Kasumi-1 (cell line): Measurements from ENCODE around the gene PARP8.
A peak's percentile ranks its signal among the peaks of the same experiment; 100 is the strongest.

ENCODE experiments used
- DNase-seq, 2 experiments: peaks; one replicate each; lab custom pipeline; 2025; lab: John Stamatoyannopoulos, UW

Gene PARP8

DNA sequence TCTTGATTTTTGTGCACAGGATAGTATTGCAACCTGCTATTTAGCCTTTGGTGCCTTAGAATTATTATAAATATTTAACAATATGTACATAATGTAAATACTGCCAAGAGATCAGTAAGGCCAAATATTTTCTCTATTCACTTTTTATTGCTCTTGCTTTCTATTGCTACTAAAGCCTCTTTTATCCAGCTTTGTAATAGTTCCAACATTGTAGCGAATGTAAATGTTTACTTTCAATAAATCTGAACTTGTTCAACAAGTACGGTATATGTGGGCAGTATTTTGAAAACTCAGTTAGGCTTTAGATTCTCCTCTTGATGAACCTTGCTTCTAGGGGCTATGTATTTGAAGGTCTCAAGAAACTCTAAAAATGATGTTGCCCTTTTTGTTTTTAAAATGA, 179.8 kb downstream of the PARP8 start:
- no peak for DNase-seq

- DNase-seq: no peak
Measured at GRCh38 chr5:50849554-50849953, 183.1 kb downstream of the PARP8 start.

DNA sequence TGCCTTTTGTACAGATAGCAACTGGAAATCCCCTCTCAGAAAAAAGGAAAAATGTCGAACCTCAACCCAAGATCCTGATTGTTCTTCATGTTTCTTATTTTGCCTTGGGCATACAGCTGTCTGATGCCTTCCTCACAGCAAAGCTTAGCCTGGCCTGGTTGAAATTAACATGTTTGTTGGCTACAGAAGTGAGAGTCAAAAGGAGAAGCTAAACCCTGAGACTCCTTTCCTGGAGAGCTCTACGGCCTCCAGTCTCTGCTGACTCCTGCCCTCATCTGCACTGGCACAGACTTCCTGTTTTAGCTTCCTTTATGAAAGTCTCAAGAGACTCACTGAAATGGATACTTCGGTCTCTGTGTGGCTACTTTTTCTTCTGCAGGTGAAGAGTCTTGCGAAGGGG, 186.7 kb downstream of the PARP8 start:
- DNase-seq: peak; percentile 89 to 94

DNA sequence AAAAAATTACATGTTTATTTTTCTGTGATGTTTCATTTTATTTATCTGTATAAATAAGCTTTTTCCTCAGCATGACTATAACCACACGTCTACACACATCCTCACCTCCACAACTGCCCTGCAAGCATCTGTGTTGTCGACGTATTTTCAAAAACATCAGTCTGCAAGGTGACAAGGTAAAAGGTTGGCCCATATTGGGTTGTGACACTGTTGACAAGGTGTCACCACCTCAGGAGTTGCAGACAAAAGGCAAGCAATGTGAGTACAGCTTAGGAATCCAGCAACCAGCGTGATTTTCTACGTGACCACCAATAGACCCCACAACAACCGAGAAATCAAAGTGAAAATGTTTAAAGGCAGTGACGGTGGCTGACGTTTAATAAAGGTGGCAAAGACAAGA, 187.6 kb downstream of the PARP8 start:
- no peak for DNase-seq

DNA sequence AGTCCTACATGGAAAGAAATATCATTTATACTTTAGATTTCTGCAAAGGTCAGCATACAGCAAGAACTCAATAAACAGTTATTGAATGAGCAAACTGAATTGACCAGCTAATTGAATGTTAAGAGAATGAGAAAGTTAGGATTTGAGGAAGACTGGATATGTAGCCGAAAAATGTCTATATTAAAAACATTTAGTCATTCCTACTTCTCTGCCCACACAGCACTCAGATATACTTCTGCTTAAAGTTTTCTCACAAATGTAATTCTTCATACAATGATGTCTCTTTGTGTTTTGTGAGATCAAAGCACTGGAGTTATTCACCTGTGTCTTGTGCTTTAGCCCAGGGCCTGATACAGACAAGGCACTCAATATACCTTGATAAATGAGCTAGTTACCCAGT, 188.6 kb downstream of the PARP8 start:
- no peak for DNase-seq

DNA sequence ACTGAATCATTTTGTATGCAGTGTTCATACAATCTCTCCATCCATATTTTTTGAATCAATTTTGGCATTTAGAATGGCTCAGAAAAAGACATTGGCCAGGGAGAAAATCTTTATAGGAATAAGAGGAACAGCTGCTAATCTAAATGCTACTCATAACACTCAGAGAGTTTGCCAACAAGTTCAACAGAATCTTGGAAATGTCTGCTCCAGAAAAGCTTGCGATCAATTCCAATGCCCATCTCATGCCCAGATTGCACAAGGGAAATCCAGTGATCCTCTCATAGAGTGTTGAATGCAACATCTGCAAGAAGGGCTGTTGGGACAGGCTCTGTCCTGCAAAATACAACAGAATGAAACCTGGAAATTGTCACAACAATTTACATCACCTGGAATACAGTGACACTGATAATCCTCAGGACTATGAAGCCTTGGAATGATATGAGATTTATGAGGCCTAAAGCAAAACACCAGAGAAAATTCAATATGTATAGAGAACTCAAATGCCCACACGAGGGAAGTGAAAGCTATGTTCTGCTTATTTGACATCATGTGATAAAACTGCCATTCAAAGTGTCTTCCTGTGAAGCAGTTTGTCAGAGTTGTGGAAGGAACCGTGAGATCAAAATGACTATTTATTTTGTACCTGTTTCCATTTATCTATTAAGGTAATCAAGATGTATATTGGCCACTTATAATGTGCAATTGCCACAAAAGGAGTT, 190.1 kb downstream of the PARP8 start:
- DNase-seq: peak; percentile 35 to 44

DNA sequence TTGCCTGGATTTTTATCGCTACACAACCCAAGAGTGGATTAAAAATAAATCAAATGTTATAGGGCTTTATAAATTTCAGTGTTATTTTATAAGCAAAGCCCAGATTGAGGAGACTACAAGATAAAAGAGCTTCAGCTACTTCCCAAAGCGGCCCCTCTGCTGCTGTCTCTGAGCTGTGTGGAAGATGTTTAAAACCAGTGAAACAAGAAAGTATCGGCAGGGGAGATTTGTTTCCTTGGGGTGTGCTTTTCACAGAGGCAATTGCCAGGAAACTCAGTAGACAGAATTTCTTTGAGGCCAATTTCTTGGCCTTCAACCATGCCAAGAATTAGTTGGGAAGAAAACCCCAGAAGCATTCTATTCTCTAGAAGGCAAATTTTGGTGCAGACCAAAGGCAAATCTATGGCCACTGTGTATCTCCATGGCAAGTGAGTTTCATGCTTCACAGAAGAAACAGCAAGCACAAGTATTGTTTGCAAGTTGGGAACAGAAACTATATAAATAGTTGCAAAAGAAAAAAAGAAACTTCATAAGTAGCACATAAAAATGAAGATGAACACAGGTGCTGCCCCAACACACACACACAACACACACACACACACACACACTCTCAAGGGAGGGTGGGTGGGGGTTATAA, 197.2 kb downstream of the PARP8 start:
- no peak for DNase-seq

GRCh38 chr5:50864466-50864865, 198.0 kb downstream of the PARP8 start:
- no peak for DNase-seq

- no peak for DNase-seq
Measured at GRCh38 chr5:50866415-50866814, 200.0 kb downstream of the PARP8 start.

DNA sequence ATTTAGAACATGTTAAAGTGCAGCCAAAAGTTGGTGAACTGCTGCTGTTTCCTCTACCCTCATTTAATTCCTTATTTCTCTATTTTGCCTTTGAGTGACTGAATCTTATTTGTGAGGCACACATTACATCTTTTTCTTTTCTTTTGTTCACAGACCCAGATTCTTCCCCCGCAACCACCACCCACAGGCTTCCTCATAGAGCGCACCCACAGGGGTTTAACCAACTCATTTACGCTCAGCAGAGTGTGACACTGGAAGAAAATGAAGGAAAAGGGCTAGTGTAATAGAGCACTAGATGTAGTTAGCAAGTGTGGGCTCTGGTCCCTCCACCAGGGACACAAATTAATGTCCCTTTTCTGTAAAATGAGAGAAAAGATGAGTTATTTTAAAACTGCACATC, 200.7 kb downstream of the PARP8 start:
- no peak for DNase-seq

GRCh38 chr5:50873595-50874277, 207.3 kb downstream of the PARP8 start:
- peak; percentile 7 to 34 for DNase-seq

DNA sequence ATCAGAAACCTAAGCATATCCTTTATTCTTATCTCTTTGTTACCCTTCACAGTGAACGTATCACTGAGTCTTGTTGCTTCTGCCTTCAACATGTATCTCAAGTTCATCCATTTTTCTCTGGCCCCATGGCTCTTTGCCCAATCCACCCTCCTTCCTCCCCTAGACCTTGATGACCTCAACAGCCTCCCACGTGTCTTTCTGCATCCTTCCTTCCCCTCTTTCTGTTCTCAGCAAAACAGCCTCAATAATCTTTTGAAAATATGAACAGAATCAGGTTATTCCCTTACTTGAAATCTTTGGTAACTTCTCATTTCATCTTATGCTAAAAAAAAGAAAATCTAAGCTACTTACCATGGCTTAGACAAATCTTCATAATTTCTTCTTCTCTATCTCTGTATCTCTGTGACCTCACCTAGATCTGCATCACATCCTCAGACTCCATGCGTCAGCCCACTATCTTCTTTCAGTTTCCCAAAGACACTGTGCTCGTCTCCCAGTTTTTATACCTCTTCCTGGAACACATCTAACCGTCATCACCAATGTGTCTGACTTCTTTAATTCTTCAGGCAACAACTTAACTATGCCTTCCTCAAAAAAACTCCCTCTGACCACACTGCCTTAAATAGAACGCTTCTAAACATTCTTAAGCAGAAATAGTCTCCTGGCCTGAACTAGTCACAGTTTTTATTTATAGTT, 208.0 kb downstream of the PARP8 start:
- peak; percentile 42 to 58 for DNase-seq

GRCh38 chr5:50875002-50875344, 208.5 kb downstream of the PARP8 start:
- DNase-seq: peak in 1 of 2 experiments; percentile 42

GRCh38 chr5:50878470-50878869, 212.0 kb downstream of the PARP8 start:
- no peak for DNase-seq

DNA sequence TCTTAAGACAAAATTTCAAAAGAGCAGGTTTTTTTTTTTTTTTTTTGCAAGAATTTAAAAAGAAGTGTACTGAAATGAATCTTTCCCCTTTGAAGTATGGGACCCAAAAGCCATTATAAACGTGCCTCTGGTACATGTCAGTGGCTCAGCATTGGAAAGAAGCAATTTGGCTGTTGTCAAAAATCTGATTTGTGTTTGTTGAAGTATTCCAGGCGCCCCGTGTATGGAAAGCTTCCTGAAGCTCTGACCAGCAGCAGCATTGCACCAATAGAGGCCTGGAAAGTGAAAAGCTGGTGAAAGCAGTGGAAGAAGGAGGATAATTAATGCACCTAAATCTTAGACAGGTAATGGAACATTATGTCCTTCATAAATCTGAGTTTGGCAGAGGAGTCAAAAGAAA, 215.0 kb downstream of the PARP8 start:
- no peak for DNase-seq

DNA sequence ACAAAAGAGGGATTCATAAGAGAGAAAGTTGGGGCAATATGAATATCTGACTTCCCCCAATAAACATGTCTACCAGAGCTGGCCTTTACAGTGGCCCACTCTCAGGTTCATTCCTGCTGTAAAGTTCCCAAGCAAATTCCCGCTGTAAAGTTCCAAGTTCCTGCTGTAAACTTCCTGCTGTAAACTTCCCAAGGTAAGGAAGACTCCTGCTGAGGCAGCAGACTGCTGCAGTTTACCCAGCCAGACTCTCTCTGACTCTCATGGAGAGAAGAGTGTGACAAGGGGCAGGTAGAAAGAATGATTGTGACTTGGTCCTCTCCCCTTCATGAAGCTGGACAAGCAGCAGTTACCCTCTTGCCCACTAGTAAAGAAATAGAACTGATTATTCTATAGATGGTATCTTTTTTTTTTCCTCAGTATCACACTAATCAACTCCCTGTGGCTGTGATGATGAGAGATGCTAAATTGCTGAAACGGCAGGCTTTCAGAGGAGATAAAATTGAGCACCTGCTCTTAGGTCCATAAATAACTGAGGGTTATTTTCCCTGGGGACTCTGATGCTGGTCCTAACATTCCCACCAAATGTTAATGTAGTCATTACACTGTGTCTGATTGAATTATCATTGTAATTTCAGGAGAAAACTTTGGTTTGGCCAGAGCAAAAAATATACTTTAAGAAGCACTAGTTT, 220.4 kb downstream of the PARP8 start:
- DNase-seq: no peak

- no peak for DNase-seq
Measured at GRCh38 chr5:50887889-50888633, 221.6 kb downstream of the PARP8 start.

GRCh38 chr5:50888751-50889150, 222.3 kb downstream of the PARP8 start:
- DNase-seq: no peak

- no peak for DNase-seq
Measured at GRCh38 chr5:50889790-50890189, 223.4 kb downstream of the PARP8 start.
